ENCODE measurements around the gene GNB1.

DNA sequence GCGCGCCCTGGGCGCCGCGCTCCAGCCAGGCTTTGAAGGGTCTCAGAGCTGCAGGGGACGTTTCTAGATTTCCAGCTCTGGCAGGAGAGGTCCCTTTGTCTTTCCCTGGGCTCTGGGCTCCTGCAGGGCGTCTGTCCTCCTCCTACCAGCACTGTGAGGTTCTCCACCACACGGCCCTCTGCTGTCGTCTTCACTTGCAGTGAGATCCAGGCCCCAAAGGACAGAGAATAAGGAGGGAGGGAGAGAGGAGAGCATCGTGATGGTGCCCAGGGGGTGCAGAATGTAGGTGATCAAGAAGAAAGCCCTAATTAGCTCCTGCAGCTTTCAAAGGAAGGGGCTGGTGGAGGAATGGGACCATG is 4.2 kb upstream of the GNB1 start:
- TF ChIP-seq SP1 (IDR thresholded peaks at IDR 0.05) (no peak), TARDBP (IDR thresholded peaks at IDR 0.05) (no peak), ARNT (IDR thresholded peaks at IDR 0.05) (no peak)
